ENCODE results near the gene NFIB.

The NFIB gene

GRCh38 chr9:14058325-14058688 is 255.6 kb downstream of the NFIB start:
- no peak for DNase-seq

- DNase-seq: no peak
Observed at GRCh38 chr9:14057368-14058324, 256.3 kb downstream of the NFIB start.

- DNase-seq: no peak
Observed at GRCh38 chr9:14056316-14056861, 257.6 kb downstream of the NFIB start.

GRCh38 chr9:14054096-14054495 is 259.8 kb downstream of the NFIB start:
- no peak for DNase-seq

- no peak for DNase-seq
Observed at GRCh38 chr9:14052359-14052758, 261.6 kb downstream of the NFIB start.

- no peak for DNase-seq
Observed at GRCh38 chr9:14051419-14051818, 262.5 kb downstream of the NFIB start.

- DNase-seq: no peak
Observed at GRCh38 chr9:14043483-14043882, 270.5 kb downstream of the NFIB start.

- no peak for DNase-seq
Observed at GRCh38 chr9:14037331-14037730, 276.6 kb downstream of the NFIB start.

- DNase-seq: no peak
Observed at GRCh38 chr9:14033067-14033466, 280.9 kb downstream of the NFIB start.

All from NCI-H1092 (cell line).